ENCODE results near the gene FOXK2.

DNA sequence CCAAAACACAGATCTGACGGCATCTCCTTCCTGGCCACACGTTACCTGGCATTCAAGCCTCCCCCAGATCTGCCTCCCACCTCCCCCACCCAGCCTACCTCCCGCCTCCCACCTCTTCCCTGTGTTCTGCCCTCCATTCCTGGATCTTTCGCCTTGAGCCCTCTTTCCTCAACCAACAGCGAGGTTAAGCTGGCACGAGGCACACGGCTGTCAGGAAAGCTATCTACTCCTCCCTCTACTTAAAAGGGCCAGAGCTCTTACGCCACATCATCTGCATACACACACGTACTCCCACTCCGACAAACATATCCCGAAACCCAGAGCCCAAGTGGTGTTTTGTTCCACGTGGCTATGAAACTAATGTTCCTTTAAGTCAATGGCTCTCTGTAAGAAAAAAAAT is 110.7 kb downstream of the FOXK2 start:
- TF ChIP-seq EZH2 (IDR thresholded peaks at IDR 0.05; ENCODE audit: insufficient read depth, poor library complexity, severe bottlenecking): no peak
- TF ChIP-seq EZH2phosphoT487 (IDR thresholded peaks at IDR 0.05; ENCODE audit: insufficient read depth, low read depth): no peak

Data from GM23248 (cell line).